HG03439 (cell line): Measurements from ENCODE around the gene GPM6B.

ENCODE experiments used
- ATAC-seq: cut with Tn5 transposase; IDR thresholded peaks from one replicate; pipeline ENCODE4 v1.9.1; 2021; ENCODE audit warnings: mild to moderate bottlenecking, moderate library complexity; ENCODE audit not compliant: unreplicated experiment

The GPM6B gene

DNA sequence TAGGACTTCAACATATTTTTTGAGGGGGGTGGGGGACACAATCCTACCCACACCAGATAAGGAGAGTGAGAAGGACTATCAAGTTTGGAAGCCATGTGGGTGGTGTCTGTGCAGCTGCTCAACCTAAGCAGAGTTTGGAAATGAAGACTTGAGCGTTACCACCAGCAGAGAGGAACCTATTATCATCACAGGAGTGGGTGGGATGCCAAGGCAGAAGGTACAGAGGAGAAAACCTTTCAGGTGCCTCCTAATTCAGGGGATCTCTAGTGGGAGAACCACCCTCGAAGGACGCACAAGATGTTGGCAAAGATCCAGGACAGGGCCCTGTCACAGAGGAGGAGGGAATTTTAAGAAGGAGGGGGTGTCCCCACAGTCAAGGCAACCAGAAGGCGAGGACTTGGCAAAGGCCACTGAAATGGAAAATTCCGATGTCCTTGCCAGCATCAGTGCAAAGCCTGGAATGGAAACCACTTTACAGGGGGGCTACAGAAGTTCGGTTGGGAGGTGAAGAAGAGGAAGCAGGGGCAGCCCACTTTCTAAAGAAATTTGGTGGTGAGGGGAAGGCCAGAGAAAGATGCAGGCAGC is 8.4 kb upstream of the GPM6B start:
- ATAC-seq, result no peak

DNA sequence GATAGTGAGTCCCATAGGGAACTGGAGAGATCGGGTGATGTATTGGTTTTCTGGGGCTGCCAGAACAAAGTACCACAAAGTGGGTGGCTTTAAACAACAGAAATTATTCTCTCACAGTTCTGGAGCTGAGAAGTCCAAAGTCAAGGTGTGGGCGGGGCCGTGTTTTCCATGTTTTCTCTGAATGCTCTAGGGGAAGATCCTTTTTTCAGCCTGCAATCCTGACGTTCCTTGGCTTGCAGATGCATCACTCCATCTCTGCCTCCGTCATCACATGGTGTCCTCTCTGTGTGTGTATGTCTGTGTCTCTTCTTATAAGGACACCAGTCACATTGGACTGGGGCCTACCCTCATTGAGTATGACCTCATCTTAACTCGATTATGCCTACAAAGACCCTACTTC is 7.9 kb upstream of the GPM6B start:
- no peak for ATAC-seq

DNA sequence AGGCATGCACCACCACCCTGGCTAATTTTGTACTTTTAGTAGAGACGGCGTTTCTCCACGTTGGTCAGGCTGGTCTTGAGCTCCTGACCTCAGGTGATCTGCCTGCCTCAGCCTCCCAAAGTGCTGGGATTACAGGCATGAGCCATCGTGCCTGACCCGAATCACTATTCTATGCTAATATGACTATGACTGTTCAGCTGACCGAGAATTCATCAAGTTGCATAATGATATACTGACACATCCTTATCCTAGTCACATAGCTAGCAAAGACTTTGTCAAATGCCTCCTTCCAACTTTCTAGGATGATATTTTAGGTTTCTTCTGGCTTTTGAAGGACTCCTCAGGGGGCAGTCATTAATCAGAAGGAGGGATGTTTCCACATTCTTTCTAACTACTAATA is 4.8 kb upstream of the GPM6B start:
- no peak for ATAC-seq

DNA sequence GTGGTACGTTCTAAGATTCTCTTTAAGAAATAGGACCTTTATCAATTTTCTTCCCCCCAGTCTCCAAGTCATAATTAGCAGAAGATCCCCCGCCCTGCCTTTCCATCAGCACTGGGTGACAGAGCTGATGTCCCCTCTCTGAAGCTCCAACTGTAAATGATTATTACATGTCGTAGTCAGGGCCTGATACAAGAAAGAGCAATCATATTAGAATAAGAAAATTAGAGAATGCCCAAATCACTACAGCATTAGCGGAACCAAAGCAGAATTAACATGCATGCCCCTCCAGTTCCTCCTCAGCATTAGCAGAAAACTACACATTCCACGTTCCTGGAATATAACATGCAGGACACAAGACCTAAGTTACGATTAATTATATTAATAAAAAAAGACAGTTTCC is 717 bp downstream of the GPM6B start:
- no peak for ATAC-seq

DNA sequence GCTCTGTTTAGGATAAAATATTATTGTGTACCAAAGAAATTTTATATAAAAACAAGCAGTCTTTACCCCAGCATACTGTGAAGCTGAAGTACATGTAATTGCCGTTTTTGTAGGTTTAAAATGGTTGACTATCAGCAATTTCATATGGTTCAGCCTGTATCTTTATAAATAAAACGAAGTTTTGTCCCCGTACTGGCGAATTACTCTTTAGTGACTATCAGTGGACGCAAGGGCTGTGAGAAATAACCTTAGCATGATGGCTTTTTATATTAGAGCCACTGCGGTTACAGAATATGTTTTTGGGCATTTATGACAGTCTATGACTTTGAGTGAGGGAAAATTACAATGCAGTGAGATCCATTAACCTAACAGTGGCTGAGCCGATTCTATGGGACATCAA is 1.2 kb downstream of the GPM6B start:
- no peak for ATAC-seq

DNA sequence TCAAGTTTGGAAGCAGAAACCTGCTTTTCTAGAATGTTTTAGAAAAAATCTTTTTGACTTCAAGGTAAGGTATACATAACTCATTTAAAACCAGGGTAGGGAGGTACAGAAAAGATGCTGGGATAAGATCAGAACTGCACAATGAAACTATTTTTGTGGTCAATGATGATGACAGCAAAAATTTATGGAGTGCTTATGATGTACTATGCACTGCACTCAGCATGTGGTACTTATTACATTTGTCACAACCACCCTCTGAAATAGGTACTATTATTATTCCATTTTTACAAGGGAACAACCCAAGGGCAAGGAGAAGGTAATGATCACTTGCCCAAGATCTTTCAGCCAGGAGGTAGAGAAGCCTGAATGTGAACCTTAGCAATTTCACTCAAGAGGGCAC is 8.0 kb downstream of the GPM6B start:
- ATAC-seq, result no peak

DNA sequence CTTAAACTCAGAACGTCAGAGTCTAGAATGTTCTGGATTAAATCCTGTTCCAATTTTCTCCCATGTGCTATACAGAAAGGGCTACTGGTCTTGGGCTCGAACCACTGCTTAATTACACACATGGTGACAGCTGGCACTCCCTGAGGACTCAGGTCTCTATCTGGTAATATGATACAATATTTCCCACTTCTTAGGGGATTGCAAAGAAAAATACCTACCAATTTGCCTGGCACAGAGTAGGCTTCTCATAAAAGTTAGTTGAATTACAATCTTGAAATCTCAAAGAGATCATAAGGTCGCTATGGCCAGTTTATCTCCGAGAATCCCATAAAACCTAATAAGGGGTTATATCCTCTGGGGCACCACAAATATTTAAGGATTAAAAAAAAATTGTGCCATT is 8.6 kb downstream of the GPM6B start:
- ATAC-seq, result no peak

DNA sequence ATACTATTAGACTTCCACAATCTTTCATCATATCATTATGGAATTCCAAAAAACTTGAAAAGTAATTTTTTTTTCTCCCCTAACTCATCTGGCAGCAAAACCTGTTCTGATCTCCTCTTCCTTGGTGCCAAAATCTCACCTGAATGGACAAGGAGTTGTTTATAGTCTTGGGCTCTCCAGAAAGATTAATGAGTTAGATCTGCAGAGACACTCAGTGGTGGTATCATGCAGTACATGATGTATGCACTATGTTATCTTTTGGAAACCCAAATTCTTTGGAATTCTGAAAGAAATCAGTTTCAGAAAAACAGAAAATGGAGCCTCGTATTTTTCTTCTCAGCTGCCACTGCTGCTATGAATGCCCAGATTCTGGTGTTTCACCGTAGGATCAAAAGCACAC is 11.7 kb downstream of the GPM6B start:
- ATAC-seq, result no peak

DNA sequence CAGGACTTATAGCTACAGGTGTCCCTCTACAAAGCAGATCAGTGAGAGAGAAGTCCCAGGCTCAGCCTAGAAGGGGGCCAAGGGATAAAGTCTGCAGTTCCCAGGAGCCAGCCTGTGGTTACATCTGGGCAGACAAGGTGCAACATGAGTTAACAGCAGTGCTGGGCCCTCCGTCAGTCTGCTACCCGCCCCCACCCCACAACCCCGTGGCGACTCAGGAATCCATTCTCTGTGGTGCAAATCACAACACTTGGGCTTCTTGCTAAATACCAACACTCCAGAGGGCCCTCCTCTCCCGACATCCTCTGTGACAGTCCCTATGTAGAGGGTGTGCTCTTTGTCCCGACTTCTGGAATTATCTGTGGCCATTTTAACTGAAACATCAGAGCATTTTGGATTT is 13.8 kb downstream of the GPM6B start:
- no peak for ATAC-seq

DNA sequence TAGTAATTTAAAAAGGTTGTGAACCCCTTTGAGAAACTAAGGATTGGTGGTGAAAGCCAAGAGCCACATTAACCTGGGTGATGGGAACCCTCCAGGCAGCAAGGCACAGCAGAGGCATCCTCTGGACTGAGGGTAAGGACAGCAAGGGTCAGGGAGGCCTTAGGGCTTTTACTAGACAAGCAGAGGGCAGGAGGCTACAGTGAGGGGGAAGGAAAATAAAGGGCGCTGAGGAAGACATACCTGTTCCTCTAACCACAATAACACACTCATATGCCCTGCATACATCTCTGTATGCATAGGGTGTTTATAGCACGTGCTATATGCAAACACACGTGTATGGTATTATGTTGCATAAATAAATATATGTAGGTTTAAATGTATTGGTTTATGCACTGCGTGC is 18.7 kb downstream of the GPM6B start:
- ATAC-seq, result no peak

DNA sequence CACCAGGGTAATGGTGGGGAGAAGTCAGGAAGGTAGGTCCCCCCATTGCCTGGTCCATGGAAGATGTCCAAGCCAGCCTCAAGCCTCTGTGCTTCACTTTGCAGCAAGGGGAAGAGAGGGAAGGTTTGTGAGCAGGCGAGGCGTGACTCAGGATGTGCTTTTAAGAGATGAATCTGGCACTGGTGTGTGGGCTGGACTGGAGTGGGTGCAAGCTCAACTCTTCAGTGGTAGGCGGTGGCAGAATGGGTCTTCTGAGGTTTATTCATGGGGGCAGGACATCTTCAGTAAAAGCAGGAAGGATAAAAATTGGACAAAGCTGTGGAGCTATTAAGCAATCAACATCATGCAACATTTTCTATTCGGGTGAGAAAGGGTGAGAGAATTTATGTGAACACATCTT is 19.4 kb downstream of the GPM6B start:
- no peak for ATAC-seq

DNA sequence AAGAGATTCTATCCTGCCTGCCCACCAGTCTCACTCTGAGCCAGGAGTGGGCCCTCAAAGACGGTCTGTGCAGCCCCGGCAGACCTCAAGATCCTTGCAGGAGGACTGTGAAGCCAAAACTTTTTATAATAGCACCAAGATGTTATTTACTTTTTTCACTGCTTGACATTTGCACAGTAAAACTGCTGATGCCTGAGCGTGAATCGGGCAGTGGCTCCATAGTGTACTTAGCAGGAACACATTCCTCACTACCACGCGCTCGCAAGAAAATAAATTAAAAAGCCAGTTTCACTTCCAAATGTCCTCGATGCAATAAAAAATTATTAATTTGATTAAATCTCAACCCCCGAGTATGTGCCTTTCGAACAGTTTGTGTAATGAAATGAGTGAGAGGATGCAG is 22.5 kb downstream of the GPM6B start:
- no peak for ATAC-seq

DNA sequence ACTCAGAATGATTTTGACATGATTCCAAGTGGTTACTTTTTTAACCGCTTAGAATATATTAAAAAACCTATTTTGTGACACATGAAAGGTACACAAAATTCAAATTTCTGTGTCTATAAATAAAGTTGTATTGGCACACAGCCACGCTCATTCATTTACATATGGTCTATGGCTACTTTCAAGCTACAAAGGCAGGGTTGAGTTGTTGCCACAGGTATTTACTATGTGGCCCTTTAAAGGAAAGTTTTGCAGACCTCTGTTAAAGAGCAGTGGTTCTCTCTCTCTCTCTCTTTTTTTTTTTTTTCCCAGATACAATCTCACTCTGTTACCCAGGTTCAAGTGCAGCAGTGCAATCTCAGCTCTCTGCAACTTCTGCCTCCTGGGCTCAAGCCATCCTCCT is 23.0 kb downstream of the GPM6B start:
- no peak for ATAC-seq

DNA sequence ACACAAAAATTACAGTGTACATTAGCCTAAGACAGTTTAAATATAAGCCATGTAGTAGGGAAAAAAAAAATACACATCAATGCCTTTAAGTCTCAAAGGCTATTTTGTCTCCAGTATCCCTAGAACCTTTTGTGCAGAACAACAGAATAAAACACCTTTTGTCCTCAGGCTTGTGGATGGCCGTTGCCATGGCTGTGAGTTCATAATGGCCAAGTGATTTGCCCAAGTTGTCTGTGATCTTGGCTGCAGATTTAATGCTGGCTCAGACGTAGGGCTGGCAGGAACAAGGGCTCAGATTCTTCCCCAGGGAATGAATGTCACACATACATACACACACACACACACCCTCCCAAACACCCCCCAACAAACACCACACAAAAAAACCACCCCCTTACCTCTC is 25.3 kb downstream of the GPM6B start:
- ATAC-seq, result no peak

DNA sequence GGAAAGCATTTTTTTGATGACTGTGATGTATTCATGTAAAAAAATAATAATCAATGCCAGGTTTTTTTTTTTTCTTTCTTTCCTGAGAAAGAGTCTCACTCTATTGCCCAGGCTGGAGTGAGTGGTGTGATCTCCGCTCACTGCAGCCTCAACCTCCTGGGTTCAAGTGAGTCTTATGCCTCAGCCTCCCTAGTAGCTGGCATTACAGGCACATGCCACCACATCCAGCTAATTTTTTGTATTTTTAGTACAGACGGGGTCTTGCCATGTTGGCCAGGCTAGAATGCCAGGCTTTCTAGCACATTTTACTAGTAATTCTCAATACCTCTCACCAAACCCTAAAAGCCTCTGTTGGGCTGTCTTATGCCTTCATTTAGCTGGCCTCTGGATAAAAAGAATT is 25.7 kb downstream of the GPM6B start:
- ATAC-seq, result no peak

DNA sequence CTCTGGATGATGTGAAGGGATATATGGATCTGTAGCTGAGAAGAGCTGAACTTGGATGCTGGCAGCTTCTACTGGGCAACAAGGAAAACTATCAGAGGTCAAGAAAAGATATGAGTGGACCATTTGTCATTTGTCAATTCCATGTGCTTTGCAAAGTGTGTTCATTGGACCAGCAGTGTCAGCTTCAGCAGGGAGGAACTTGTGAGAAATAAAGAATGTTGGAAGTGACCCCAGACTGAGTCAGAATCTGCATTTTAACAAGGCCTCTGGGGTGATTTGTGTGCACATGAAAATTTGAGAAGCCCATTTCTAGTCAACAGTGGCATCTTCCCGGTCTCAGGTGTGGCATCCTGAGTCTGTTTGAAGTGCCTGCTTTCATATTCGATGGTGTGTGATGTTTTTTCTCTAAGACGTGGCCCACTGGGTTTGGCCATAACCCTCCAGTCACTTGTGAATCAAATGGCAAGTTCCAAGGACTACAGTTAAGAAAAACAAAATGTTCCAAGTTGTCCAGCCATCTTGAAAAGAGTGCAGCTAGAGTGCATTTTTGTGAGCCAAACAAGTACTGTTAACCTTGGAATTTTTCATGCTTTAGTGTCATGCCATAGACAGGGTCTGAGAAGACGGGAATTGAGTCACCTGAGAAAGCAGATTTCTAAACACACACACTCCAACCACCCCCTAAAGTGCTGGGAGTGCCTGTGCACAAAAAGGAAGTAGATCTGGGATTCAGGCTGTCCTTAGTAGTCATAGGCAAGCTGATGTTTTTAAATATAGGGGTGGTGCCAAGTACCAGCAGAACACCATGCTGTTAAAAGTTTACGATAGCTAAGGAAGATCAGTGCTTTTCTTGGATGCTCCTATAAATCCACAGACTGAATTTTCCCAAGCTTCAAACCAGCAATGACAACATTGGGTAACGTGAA is 26.4 kb downstream of the GPM6B start:
- ATAC-seq, result no peak

DNA sequence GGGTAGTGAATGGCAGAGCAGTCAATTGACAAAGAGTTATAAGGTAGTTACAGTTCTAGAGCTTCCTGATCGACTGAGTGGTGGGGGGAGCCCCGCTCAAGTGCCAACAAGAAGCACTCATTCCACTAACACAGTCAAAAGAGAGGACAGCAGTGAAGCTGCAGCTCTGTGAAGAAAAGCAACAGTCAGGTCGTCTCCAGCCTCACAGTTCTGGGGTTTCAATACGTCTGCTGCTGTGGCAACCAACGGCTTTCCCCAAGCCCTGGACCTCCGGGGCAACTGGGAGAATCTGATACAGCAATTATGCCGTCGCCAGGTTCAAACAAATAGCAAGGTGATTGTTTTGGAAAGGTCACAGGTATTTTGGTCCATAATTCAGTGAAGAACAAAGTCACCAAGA is 30.8 kb downstream of the GPM6B start:
- ATAC-seq, result no peak

DNA sequence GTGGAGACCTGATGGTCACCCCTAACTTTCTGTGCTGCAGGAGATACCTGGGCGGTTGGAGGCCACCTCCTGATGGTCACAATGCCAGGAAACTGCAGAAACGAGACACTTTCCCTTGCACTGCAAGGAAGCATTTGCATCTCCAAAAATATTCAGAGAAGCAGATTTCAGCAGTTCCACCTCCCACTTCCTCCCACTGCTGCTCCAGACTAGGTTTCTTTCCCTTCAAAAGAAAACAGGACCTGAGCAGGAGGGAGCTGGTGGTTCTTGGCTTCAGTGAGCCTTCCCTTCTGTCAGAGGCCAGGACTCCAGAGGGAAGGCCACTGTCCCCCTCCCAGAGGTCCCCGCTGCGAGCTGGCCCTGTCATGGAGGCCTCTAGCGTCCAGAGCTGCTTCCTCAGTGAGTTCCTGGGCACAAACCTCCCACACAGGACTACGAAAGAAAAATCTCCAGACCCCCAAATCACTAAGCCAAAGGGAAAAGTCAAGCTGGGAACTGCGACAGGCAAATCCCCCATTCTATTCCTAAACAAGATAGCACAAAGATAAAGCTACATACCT is 35.9 kb downstream of the GPM6B start:
- no peak for ATAC-seq

DNA sequence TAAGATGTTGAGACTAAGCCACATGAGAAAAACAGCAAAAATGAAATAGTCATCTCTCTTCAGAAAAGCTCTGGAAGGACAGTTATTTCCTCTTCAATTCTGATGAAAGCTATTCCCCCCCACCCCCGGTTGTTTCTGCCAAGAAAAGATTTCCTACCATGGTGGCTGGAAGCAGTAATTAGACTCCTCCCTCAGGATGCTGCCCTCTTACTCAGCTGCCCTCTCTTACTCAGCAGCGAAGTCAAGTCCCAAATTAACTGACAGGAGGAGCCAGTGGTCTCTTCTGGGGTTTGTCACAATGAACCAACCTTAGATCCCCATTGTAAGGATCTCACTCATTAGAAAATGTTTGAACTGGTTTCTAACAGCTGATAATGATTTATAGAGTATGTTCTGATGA is 38.0 kb downstream of the GPM6B start:
- ATAC-seq, result no peak

DNA sequence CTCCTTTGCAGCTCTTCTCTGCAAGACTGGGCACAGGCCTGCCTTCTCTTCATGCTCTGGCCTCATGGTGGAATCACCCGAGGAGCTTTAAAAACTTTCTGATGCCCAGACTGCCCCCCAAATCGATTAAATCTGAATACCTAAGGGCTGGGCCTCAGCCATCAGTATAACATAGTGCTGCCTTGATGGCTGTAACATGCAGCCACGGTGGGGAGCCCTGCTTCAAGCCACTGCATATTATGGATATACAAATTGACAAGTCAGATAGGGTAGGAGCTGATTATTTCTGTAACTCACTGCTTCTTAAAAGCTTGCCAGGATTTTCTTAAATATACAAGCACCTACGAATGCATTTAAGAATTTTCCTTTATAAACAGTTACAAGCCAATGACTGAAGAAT is 40.5 kb downstream of the GPM6B start:
- no peak for ATAC-seq

DNA sequence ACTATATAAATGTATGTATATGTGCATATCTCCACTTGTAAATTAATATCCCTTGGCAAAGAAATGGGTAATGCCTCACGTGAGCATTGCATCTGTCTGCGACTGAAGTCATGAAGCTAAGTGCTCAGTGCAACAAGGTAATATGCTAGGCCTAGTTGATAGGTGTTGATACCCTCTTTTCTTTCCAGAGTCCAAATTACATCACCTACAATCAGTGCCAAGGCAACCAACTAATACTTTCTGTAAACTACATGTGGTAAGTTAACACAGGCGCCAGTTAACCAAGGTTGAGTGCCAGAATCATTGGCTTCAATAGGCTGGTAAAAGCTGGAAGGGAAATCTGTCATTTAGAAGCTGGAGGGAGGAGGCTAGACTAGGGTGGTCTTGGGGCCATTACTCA is 41.1 kb downstream of the GPM6B start:
- ATAC-seq, result no peak

DNA sequence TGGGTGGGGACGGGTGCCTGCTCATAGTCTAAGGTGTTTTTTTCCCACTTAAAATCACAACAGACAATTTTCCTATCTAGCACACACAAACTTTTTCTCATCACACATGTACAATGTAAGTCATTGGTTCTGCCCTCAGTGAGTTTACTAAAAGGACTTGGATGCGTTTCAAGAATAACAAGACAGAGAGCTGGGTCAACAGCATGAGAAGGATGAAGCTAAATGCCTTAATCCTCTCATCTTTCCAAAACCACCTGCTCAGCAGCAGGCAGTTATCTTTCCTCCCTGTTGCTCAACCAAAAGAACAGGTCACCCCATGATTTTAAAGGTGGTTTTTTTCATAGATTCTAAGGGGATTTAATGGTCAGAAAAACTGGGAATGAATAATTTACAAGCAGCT is 42.2 kb downstream of the GPM6B start:
- no peak for ATAC-seq
